Heart right ventricle (tissue), 16 donors: ENCODE results near the gene FAM47C. TPM values are rescaled to one million over a fixed set of nuclear protein-coding genes. Genes with fewer than 3 reads are reported as not detected.
"Not testable (repeated sequence)": the region's sequence is repeated elsewhere in the genome, so short reads cannot be mapped to it uniquely, and the experiment has no call there.

ENCODE experiments used
- ATAC-seq, 8 donors: fragments of 200-7000 bp; cut with Tn5 transposase; one replicate each; pipeline ENCODE4 v1.9.1; 2020; ENCODE audit warnings: mild to moderate bottlenecking in 8 of 8, moderate library complexity in 8 of 8, moderate number of reproducible peaks in 1 of 8
- DNase-seq, 2 donors: peaks; one replicate each; pipeline ENCODE4 v3.0.0-alpha.2; 2020
- H3K27ac ChIP-seq, 10 donors: fragments of 200-600 bp; sonication (generic) in 2 of 10; one replicate each; pipeline versions ENCODE4 v1.5.0 to v1.8.0; 2020 to 2022; ENCODE audit warnings: mild to moderate bottlenecking in 3 of 10
- H3K27me3 ChIP-seq, 7 donors: fragments of 200-600 bp; one replicate each; pipeline ENCODE4 v1.8.0; 2021 to 2022; ENCODE audit warnings: mild to moderate bottlenecking in 2 of 7
- H3K36me3 ChIP-seq, 9 donors: fragments of 200-600 bp; sonication (generic) in 1 of 9; one replicate each; pipeline versions ENCODE4 v1.5.0 to v1.8.0; 2020 to 2022; ENCODE audit warnings: mild to moderate bottlenecking in 2 of 9
- H3K4me1 ChIP-seq, 9 donors: fragments of 200-600 bp; sonication (generic) in 1 of 9; one replicate each; pipeline versions ENCODE4 v1.5.0 to v1.8.0; 2020 to 2022; ENCODE audit warnings: mild to moderate bottlenecking in 4 of 9
- H3K4me3 ChIP-seq, 10 donors: fragments of 200-600 bp; sonication (generic) in 2 of 10; one replicate each; pipeline versions ENCODE4 v1.5.0 to v1.8.0; 2020 to 2022; ENCODE audit warnings: mild to moderate bottlenecking in 7 of 10, moderate library complexity in 2 of 10
- H3K9me3 ChIP-seq, 11 donors: fragments of 200-600 bp in 10 of 11; sonication (generic) in 2 of 11; one replicate each; pipeline versions ENCODE4 v1.5.0 to v1.8.0; 2013 to 2022; ENCODE audit warnings: mild to moderate bottlenecking in 2 of 11, control low read depth in 1 of 11, moderate library complexity in 1 of 11
- CTCF ChIP-seq, 9 donors: fragments of 200-600 bp; sonication (generic) in 2 of 9; IDR thresholded peaks; one replicate each; pipeline versions ENCODE4 v1.5.0 to v1.8.0; 2021 to 2022; ENCODE audit warnings: antibody characterized with exemption in 9 of 9, mild to moderate bottlenecking in 5 of 9, moderate library complexity in 1 of 9
- WGBS, 2 donors: extraction: QIAGEN DNeasy Blood & Tissue Kit; methylation state at CpG; one replicate each; pipeline ENCODE4 v1.1.7; 2013; ENCODE audit warnings: inconsistent platforms in 1 of 2; 5-methylcytosine and 5-hydroxymethylcytosine counted together
- intact Hi-C, 10 donors: fragments of 100-400 bp; cut with DNase I; formaldehyde crosslinking; loops; one replicate each; pipeline versions ENCODE4 v1.11.1 to v1.14.2; 2022
- polyA plus RNA-seq, 2 donors: library from polyadenylated mRNA; stranded (reverse); fragments of 200-250 nt; gene quantifications; one replicate each; pipeline ENCODE4 v1.2.3, GENCODE V29; 2013
- total RNA-seq, 10 donors: library from RNA; stranded (reverse); fragmentation: NEBNext Ultra II Directional in 3 of 10; extraction: Animal tissue kit (Norgen Biotek cat#: 25700) in 3 of 10; gene quantifications; one replicate each; pipeline versions ENCODE4 v1.2.1 to v1.2.4, GENCODE V29; 2021 to 2023
- donor health status: Arrhythmogenic right ventricular cardiomyopathy.
- donor health status: ischemic (EF 13 %, LVEDD 7.1; RV severe dilation, severe dysfunction).
- donor health status: healthy with polysubstance abuse.
- donor health status: DM: no; HTN: yes; CAD: no.
- donor health status: DM: no; HTN: no; CAD: no.
- donor health status: ischemic (EF 25% LVEDD 6.9; RV normal size, moderate dysfunction).
- donor health status: ischemic (EF 25% LVEDD 5.7; RV mildly dilated, moderate dysfunction).
- donor health status: healthy.
- donor health status: DM: yes; HTN: yes; CAD: no.
- donor health status: Ischemic cardiomyopathy.
- donor health status: ischemic (EF 35%, LVEDD 5.7; RV mildly dilated, moderate dysfunction).
- donor health status: nonischemic (EF 11% LVEDD 7.7; RV severe dilation, severe dysfunction).
- donor health status: DM: yes; HTN: yes; CAD: no.
- donor health status: PGD.
- donor health status: ischemic (EF 29% LVEDD 5.4; RV normal size, mild dysfunction).
- donor health status: nonischemic (EF 23%, LVEDD 6.1; RV moderate dilation, normal function).

The FAM47C gene
- total and polyA plus RNA-seq, 12 donors: not detected

- TF ChIP-seq CTCF (IDR thresholded peaks at IDR 0.05): no peak
- no peak for DNase-seq
- WGBS, 2 donors: 57 to 71% methylated on average over 4 of the region's 4 CpGs
- ATAC-seq: no peak
- H3K27me3 ChIP-seq: no peaks in the 10 kb centered on the region
- no peaks in the 10 kb centered on the region for H3K9me3 ChIP-seq
- intact Hi-C loops: no loop called here
- no peak overlapping the region for H3K4me3 ChIP-seq
- no peaks in the 10 kb centered on the region for H3K4me1 ChIP-seq
- no peak overlapping the region for H3K27ac ChIP-seq
- no peaks in the 10 kb centered on the region for H3K36me3 ChIP-seq
Observed at GRCh38 chrX:37047776-37048175, 39.6 kb downstream of the FAM47C start.

- ATAC-seq, H3K4me1 ChIP-seq, H3K4me3 ChIP-seq, DNase-seq, H3K27me3 ChIP-seq, H3K27ac ChIP-seq, H3K9me3 ChIP-seq, H3K36me3 ChIP-seq, intact Hi-C loops: not testable (repeated sequence)
Observed at GRCh38 chrX:37057572-37057971, 49.4 kb downstream of the FAM47C start.

GRCh38 chrX:37060999-37061398 lies 52.8 kb downstream of the FAM47C start:
- no peaks in the 10 kb centered on the region for H3K9me3 ChIP-seq
- ATAC-seq (no peak), DNase-seq (no peak)
- no peak overlapping the region for H3K4me3 ChIP-seq
- WGBS, 2 donors: 2 to 3% methylated on average over 3 of the region's 3 CpGs
- TF ChIP-seq CTCF (IDR thresholded peaks at IDR 0.05): peak in 8 of 9 donors; percentile 15 to 54 (median 40)
- intact Hi-C loops: no loop called here
- H3K36me3 ChIP-seq: no peaks in the 10 kb centered on the region
- no peak overlapping the region for H3K27ac ChIP-seq
- H3K4me1 ChIP-seq: no peaks in the 10 kb centered on the region
- peaks cover 0 to 7% (median 0%) of the 10 kb centered on the region in 7 donors for H3K27me3 ChIP-seq
